Fibroblast of the aortic adventitia (primary cell): ENCODE data around the gene CREB1. TPM values are rescaled to one million over a fixed set of nuclear protein-coding genes. Genes with fewer than 3 reads are reported as not detected.

Experiments used
- DNase-seq: peaks from one replicate; pipeline ENCODE4 v3.0.0-alpha.2; 2010; ENCODE audit warnings: low read depth
- H3K4me3 ChIP-seq: 2 replicates; pipeline ENCODE4 v1.5.1; 2011; ENCODE audit warnings: low read depth, mild to moderate bottlenecking, control low read depth, low read length, moderate library complexity
- CTCF ChIP-seq: IDR thresholded peaks from 2 replicates; pipeline ENCODE4 v1.5.1; 2011; ENCODE audit warnings: mild to moderate bottlenecking, low read length, control low read depth, inconsistent platforms; ENCODE audit not compliant: insufficient read depth
- total RNA-seq: library from RNA; depleted of rRNA; stranded (reverse); fragments of >200 nt; gene quantifications from 2 replicates; pipeline ENCODE4 v1.2.3, GENCODE V29; 2012; ENCODE audit warnings: low replicate concordance

The CREB1 gene
- total RNA-seq, 1 donor = 52.4 TPM

- peak; percentile 76 for DNase-seq
- TF ChIP-seq CTCF = no peak
- no peak overlapping the region for H3K4me3 ChIP-seq
Measured at GRCh38 chr2:207558079-207558491, 28.3 kb downstream of the CREB1 start.

GRCh38 chr2:207561386-207562080 lies 31.8 kb downstream of the CREB1 start:
- no peak overlapping the region for H3K4me3 ChIP-seq
- no peak for TF ChIP-seq CTCF
- DNase-seq = no peak

- no peak overlapping the region for H3K4me3 ChIP-seq
- no peak for DNase-seq
- TF ChIP-seq CTCF = no peak
Measured at GRCh38 chr2:207565736-207566500, 36.2 kb downstream of the CREB1 start.

DNA sequence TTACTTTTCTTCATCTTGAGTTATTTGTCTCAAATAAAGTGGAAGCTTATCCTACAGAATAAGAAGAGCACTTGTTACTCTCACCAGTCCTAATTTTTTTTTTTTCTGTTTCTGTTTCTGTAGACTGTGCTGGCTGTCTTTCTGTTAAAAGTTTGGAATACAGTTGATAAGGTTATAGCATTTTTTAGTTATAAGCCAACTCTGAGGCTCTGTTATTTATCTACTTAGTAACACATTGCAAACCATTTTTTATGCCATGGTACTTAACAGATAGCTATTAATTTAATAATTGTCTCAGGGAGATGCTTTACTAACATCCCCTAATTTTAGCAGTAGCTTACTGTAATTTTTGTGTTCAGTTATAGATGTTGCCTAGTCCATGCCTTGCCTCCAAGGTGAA lies 37.9 kb downstream of the CREB1 start:
- DNase-seq = no peak
- TF ChIP-seq CTCF = no peak
- H3K4me3 ChIP-seq = no peak overlapping the region

- no peak for TF ChIP-seq CTCF
- no peak for DNase-seq
- no peak overlapping the region for H3K4me3 ChIP-seq
Measured at GRCh38 chr2:207571370-207571769, 41.6 kb downstream of the CREB1 start.

DNA sequence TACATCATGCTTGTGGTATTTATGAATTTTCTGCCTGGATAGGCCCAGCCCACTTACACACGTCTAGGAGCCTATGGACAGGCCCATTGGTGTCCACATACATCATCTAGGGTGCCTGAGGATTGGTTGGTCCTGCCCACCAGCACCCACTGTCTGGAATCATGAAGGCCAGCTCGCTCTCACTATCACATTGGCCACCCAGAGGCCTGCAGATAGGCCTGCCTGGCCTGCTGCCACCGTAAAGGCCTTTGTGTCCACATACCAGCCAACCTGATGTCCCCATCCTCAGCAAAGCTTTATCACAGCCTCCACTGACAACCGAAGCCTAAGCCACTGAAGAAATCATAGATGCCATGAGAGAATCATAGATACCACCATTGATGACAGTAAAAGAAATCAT lies 55.2 kb downstream of the CREB1 start:
- no peak overlapping the region for H3K4me3 ChIP-seq
- no peak for TF ChIP-seq CTCF
- no peak for DNase-seq

GRCh38 chr2:207587305-207587704 lies 57.5 kb downstream of the CREB1 start:
- H3K4me3 ChIP-seq = no peak overlapping the region
- no peak for DNase-seq
- no peak for TF ChIP-seq CTCF
